ENCODE measurements around the gene SPTBN1.

GRCh38 chr2:54624591-54625071 lies 168.5 kb downstream of the SPTBN1 start:
- no peak for TF ChIP-seq RAD21 (IDR thresholded peaks at IDR 0.05; ENCODE audit: low read depth)
- no peak for TF ChIP-seq NFIC (IDR thresholded peaks at IDR 0.05)
- TF ChIP-seq ZBTB7A (IDR thresholded peaks at IDR 0.05; ENCODE audit: low read depth): no peak
- no peak for TF ChIP-seq MAX (IDR thresholded peaks at IDR 0.05)
- TF ChIP-seq YY1 (IDR thresholded peaks at IDR 0.05; ENCODE audit: low read depth): no peak
- TF ChIP-seq EGR1 (IDR thresholded peaks at IDR 0.05): no peak
- no peak for TF ChIP-seq EP300 (IDR thresholded peaks at IDR 0.05; ENCODE audit: borderline replicate concordance)
- no peak for TF ChIP-seq CEBPB (IDR thresholded peaks at IDR 0.05)
- no peak for TF ChIP-seq TAF1 (IDR thresholded peaks at IDR 0.05; ENCODE audit: low read depth)
- TF ChIP-seq FOXM1 (IDR thresholded peaks at IDR 0.05; ENCODE audit: borderline replicate concordance, low read depth): no peak
- no peak for TF ChIP-seq USF1 (IDR thresholded peaks at IDR 0.05)
- TF ChIP-seq REST (IDR thresholded peaks at IDR 0.05; ENCODE audit: low read depth): no peak
